ENCODE measurements around the gene CFAP90. TPM values are rescaled to one million over a fixed set of nuclear protein-coding genes. Genes with fewer than 3 reads are reported as not detected.

The CFAP90 gene
- total and polyA plus RNA-seq, 2 of the 8 experiments (the other 6 are each of a cell fraction or from before 2014, with no cell fraction given): 0.39 to 0.92 TPM

GRCh38 chr5:7823594-7823993 is 27.3 kb downstream of the CFAP90 start:
- Histone ChIP-seq H3K18ac (ENCODE audit: extremely low read depth, low read length) (no peak overlapping the region), H3K4ac (replicated peaks; ENCODE audit: insufficient read length, low read depth, low read length) (no peak overlapping the region), H2BK15ac (ENCODE audit: low read length) (no peak overlapping the region), H3K4me1 (replicated peaks in 1 of 4; ENCODE audit: control insufficient read depth in 3 of 4, insufficient read depth in 4 of 4, low read length in 3 of 4) (no peaks in the 10 kb centered on the region), H2AK5ac (ENCODE audit: low read depth, low read length) (no peak overlapping the region), H2BK20ac (ENCODE audit: low read length) (no peak overlapping the region), H3K79me1 (ENCODE audit: low read depth, low read length) (no peaks in the 10 kb centered on the region), H3K4me3 (ENCODE audit: extremely low read depth in 1 of 4, insufficient read depth in 2 of 4, low read depth in 3 of 4, low read length in 4 of 4) (no peak overlapping the region), H3K27me3 (replicated peaks in 1 of 4; ENCODE audit: control insufficient read depth in 3 of 4, extremely low read depth in 1 of 4, insufficient read depth in 3 of 4, low read length in 3 of 4) (peaks cover 0 to 2% (median 0%) of the 10 kb centered on the region in 4 experiments; a peak in 1 of 7 replicates), H4K5ac (ENCODE audit: insufficient read length, low read depth, low read length) (no peak overlapping the region), H4K20me1 (replicated peaks in 1 of 2; ENCODE audit: control insufficient read depth in 1 of 2, insufficient read depth in 2 of 2, low read length in 2 of 2) (no peaks in the 10 kb centered on the region), H3K23me2 (ENCODE audit: low read depth, low read length) (no peaks in the 10 kb centered on the region), H3K36me3 (ENCODE audit: control insufficient read depth in 2 of 4, insufficient read depth in 4 of 4, low read length in 3 of 4) (peaks cover 0 to 36% (median 14%) of the 10 kb centered on the region in 4 experiments; a peak in 5 of 8 replicates), H3K56ac (replicated peaks; ENCODE audit: insufficient read length, low read depth, low read length) (no peak overlapping the region), H2AFZ (ENCODE audit: low read length) (no peak overlapping the region), H2BK5ac (ENCODE audit: low read depth, low read length) (no peak overlapping the region), H3K79me2 (ENCODE audit: control insufficient read depth in 1 of 2, insufficient read depth in 2 of 2, low read length in 2 of 2) (no peaks in the 10 kb centered on the region), H3K27ac (ENCODE audit: low read depth, low read length) (no peak overlapping the region), H2BK120ac (replicated peaks; ENCODE audit: low read depth, low read length) (no peak overlapping the region), H3K14ac (ENCODE audit: insufficient read length) (no peak overlapping the region), H3K9me3 (ENCODE audit: insufficient read depth in 2 of 2, low read depth in 1 of 2, low read length in 1 of 2) (no peaks in the 10 kb centered on the region), H4K91ac (replicated peaks; ENCODE audit: insufficient read length, low read length) (no peak overlapping the region), H3K23ac (ENCODE audit: insufficient read length) (no peak overlapping the region), H2BK12ac (ENCODE audit: low read depth, low read length) (no peak overlapping the region), H4K8ac (ENCODE audit: extremely low read depth, insufficient read depth, low read length) (no peak overlapping the region), H3K4me2 (ENCODE audit: insufficient read depth in 1 of 2, low read depth in 2 of 2, low read length in 2 of 2) (no peak overlapping the region), H3K9ac (replicated peaks in 1 of 4; ENCODE audit: extremely low read depth in 1 of 4, low read depth in 3 of 4, low read length in 3 of 4) (no peak overlapping the region)
- POLR2A ChIA-PET (ENCODE audit: partially characterized antibody): no interaction called here
- FAIRE-seq (no peak), DNase-seq (ENCODE audit: low read depth in 1 of 2, low spot score in 2 of 2) (no peak)
- CTCF ChIA-PET (ENCODE audit: partially characterized antibody): interaction anchor here (0.6 to 2.1 kb wide), 5 partner anchors 8 to 632 kb away, joined by 3 to 9 read pairs (median 3); no protein-coding TSS in a partner anchor
- TF ChIP-seq JUND (IDR thresholded peaks at IDR 0.05; ENCODE audit: low read length): no peak
- no peak for TF ChIP-seq SUZ12 (IDR thresholded peaks at IDR 0.05; ENCODE audit: low read length)
- TF ChIP-seq CEBPB (IDR thresholded peaks at IDR 0.05; ENCODE audit: low read depth, low read length): no peak
- TF ChIP-seq RXRA (IDR thresholded peaks at IDR 0.05; ENCODE audit: insufficient read depth, low read depth, low read length): no peak
- WGBS, 2 experiments (ENCODE audit: extremely low coverage in 1 of 2, insufficient coverage in 1 of 2, insufficient read length in 1 of 2, insufficient replicate concordance in 2 of 2, low coverage in 1 of 2, low lambda C conversion rate in 2 of 2, missing lambda C conversion rate in 1 of 2): 88% methylated on average over 8 of the region's 8 CpGs; no CpG with 5 or more reads in 1 of the 2 experiments
